HG02642 (cell line): ENCODE data around the gene WIPI1.
"Not testable (repeated sequence)": the region's sequence is repeated elsewhere in the genome, so short reads cannot be mapped to it uniquely, and the experiment has no call there.

Experiments
- ATAC-seq: cut with Tn5 transposase; IDR thresholded peaks from one replicate; pipeline ENCODE4 v1.9.1; 2021; ENCODE audit warnings: mild to moderate bottlenecking; ENCODE audit not compliant: unreplicated experiment, poor library complexity

The WIPI1 gene

DNA sequence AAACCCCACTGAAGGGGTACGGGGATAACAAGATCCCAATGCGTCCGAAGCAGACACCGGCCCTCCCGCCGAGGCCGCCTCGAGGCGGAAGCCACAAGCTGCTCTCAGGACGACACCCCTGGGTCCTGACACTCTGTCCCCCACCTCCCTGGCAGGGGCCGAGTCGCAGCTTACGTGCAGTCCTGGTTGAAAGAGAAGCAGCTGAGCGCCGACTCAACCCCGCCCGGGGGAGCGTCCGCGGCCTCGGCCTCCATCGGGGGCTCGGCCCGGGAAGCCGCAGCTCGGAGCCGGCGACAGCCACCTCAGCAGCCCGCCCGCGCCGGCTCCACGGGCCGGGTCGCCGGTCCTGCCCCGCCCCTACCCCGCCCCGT, at the start of gene WIPI1:
Gene WIPI1, minus strand, starts transcription at position 329 of the 371 bp plus-strand sequence. Its CDS starts 75 bp downstream, at position 254.
- peak; percentile 45 for ATAC-seq

DNA sequence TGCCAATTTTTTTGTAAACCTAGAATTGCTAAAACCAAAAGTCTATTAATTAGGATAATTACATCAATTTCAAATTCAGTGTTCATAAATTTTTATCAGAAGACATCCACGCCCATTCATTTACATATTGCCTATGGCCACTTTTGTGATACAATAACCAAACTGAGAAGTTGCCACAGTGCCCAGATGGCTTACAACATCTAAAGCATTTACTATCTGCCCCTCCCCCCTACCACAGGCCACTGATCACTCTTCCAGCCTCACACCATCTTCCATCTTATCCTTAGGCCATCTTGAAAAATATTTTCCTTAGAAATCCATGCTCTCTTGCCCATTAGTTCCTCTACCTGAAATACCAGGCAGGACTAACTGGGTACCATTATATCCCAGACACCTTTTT, 48.7 kb upstream of the WIPI1 start:
- ATAC-seq: no peak

GRCh38 chr17:68501074-68501473, 43.8 kb upstream of the WIPI1 start:
- no peak for ATAC-seq

- no peak for ATAC-seq
Measured at GRCh38 chr17:68499587-68499986, 42.3 kb upstream of the WIPI1 start.

DNA sequence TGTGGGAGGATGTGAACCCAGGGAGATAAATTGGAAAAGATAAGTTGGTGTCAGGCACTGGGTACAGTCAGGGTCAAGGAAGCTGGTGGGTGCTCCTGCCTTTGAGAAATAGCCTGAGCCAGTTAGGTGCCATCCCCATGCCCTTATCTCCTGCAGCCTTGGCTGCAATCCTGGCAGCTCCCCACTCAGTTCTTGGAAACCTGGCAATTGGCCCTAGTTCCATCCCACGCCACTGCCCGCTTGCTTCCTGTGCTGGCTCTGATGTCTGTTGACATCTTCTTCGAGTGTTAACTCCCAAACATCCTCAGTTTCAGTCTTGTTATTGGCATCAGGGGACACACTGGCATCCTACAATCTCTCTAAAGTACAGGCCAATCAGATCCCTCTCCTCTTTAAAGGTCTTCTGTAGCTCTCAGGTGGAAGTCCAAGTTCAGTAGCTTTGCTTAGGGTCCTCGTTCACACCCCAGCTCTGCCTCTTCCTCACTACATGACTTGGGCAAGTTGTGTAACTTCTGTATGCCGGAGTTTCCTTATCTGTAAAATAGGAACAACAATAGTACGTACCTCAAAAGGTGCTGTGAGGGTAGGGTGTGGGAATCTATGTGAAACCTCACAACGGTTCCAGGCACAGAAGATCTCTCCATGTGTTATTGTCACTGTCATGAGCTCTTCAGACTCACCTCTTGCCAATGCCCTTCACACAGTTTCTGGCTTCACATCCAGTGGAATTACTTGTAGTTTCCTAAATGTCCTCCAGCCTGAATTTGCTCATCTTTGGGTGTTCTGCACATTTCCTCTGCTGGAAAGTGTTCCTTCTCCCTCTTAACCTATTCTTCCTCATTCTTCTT, 41.4 kb upstream of the WIPI1 start:
- ATAC-seq: peak; percentile 35

DNA sequence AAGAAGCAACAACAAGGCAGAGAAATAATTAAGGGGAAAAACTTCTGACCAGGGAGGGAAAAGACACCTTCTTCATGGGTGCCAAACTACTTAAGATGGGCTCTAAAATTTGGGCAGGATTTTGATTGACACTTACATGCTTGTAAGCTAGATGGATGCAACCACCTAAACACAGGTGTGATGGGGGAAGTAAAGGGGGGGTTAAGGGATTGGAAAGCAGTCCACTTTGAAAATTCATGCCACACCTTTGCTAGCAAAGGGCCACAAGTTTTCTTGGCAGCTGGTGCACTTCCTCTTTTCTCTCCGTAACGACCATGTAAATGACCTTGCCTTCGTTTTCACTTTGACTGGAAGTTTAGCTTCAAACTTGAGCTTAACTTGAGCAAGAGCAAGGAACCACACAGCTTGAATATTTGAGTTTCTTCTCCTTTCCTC, 40.6 kb upstream of the WIPI1 start:
- peak; percentile 92 for ATAC-seq

GRCh38 chr17:68495081-68495480, 37.8 kb upstream of the WIPI1 start:
- no peak for ATAC-seq

- not testable (repeated sequence) for ATAC-seq
Measured at GRCh38 chr17:68492394-68493054, 35.2 kb upstream of the WIPI1 start.

- peak; percentile 58 for ATAC-seq
Measured at GRCh38 chr17:68491381-68492231, 34.3 kb upstream of the WIPI1 start.

- ATAC-seq: no peak
Measured at GRCh38 chr17:68489919-68490318, 32.6 kb upstream of the WIPI1 start.

DNA sequence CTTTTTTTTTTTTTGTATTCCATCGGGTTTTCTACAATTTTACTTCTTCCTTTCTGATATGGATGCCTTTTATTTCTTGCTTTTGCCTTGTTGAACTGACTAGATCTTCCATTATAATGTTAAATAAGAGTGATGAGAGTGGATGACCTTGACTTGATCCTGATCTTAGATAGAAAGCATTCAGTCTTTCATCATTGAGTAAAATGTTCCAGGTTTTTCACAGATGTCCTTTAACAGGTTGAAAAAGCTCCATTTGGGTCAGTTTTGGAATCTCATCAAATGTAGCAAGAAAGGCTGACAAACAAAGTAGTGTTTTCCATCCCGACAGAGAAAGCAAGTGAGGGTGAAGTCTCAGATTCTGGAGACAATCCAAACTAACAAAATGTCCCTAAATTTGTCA, 27.2 kb upstream of the WIPI1 start:
- no peak for ATAC-seq

DNA sequence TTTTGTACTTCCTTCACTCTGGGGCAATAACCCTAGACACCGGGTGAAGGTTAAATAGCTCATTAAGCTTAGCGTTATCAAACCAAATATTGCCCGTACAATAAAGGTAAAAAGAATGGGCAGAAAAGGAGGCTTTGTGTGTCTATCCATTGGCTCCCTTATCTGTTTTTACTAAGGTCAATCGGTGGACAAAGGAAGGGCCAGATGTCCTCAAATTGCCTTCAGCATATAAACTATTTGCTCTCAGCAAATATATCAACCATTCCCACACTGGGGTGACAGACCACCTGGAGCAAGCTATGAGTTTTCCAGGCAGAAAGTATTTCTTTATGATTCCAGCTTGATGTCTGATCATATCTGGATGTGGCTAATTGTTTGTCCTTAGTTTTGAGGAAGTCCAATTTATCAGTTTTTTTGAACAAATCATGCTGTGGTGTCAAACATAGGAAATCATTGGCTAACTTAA, 25.3 kb upstream of the WIPI1 start:
- ATAC-seq: no peak

DNA sequence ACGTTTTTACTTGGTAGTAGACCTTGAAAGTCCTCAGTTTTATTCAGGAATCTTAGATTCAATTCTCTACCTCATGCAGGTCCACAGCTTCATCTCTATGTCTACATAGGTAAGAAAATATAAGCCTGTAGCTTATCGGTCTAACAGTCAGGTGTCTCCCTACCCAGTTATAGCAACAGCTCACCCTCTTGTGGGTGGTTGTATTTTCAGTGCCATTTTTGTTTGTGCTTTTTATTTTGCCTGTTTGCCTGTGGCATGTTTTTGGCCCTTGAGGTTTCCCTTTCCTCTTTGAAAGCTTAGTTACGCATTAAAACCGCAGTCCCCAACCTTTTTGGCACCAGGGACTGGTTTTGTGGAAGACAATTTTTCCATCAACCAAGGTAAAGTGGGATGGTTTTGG, 23.6 kb upstream of the WIPI1 start:
- no peak for ATAC-seq

DNA sequence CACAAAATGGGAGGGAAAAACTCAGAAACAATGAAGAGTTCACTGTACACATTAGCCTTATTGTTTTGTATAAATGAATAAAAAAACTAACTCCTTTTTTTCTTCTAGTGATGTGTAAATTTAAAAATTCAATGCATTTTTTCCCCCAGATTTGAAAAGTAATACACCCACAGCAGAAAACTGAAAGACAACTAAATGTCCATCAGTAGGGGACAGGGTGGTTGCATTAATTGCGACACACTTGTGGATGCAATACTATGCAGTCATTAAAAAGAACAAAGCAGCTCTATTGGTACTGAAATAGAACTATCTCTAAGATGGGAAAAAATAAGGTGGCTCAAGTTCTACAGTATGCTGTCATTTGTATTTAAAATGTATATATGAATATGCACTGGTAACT, 13.7 kb upstream of the WIPI1 start:
- ATAC-seq: no peak

DNA sequence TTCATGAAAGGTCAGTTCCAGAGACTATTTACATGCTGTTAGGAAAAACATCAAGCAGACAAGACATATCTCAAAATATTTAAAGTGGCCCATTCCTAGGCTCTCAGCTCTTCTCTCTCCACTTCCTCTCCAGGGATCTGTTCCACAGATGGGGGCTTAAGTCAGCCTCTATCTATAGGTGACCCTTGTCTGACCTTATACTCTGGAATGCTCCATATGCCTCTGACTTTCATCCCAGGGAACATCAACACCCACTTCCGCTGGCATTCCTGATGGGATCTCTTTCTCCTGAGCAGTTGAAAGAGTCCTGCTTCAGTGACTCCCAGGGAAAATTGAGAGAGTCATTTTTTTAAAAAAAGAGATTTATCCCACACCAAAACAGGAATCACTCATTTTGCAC, 11.5 kb upstream of the WIPI1 start:
- no peak for ATAC-seq

DNA sequence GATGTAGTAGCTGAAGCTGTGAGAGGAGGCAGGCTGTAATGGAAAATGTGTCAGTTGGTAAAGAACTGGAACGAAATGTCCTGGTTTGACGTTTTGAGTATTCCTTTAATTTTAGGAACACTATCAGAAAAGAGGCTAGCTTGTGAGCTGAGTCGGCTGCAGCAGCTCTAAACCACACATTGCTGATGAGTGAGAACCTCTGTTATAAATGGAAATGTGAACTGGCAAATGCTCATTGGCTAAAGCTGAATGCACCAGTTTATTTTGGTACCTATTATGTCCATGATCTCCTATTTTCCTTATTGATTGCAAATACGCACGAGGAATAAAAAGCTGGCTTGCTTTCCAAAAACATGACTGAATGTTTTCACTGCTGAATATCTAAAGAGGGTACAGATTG, 11.0 kb upstream of the WIPI1 start:
- no peak for ATAC-seq

GRCh38 chr17:68463211-68464019, 6.1 kb upstream of the WIPI1 start:
- ATAC-seq: no peak

- ATAC-seq: peak; percentile 46
Measured at GRCh38 chr17:68462381-68463210, 5.3 kb upstream of the WIPI1 start.

GRCh38 chr17:68461589-68461988, 4.3 kb upstream of the WIPI1 start:
- ATAC-seq: no peak
